Mucosa of rectum (tissue), 2 donors: ENCODE results near the gene PPP1R14C.

Source experiments
- H3K27ac ChIP-seq, 2 donors: one replicate each; pipeline ENCODE4 v1.7.0; 2013; ENCODE audit warnings: inconsistent platforms in 2 of 2, low read depth in 2 of 2, low read length in 2 of 2
- H3K27me3 ChIP-seq, 2 donors: one replicate each; pipeline ENCODE4 v1.7.0; 2013; ENCODE audit warnings: low read length in 2 of 2; ENCODE audit not compliant: control insufficient read depth in 2 of 2, insufficient read depth in 2 of 2
- H3K36me3 ChIP-seq, 2 donors: one replicate each; pipeline ENCODE4 v1.7.0; 2013; ENCODE audit warnings: low read length in 2 of 2; ENCODE audit not compliant: control insufficient read depth in 2 of 2, insufficient read depth in 2 of 2
- H3K4me1 ChIP-seq, 2 donors: one replicate each; pipeline ENCODE4 v1.7.0; 2013; ENCODE audit warnings: low read length in 2 of 2, mild to moderate bottlenecking in 1 of 2; ENCODE audit not compliant: control insufficient read depth in 2 of 2, insufficient read depth in 2 of 2
- H3K4me3 ChIP-seq, 2 donors: one replicate each; pipeline ENCODE4 v1.7.0; 2013; ENCODE audit warnings: low read length in 2 of 2
- H3K9ac ChIP-seq, 2 donors: one replicate each; pipeline ENCODE4 v1.7.0; 2013; ENCODE audit warnings: low read length in 2 of 2, low read depth in 1 of 2, mild to moderate bottlenecking in 1 of 2
- H3K9me3 ChIP-seq, 2 donors: one replicate each; pipeline ENCODE4 v1.7.0; 2013; ENCODE audit warnings: low read length in 2 of 2; ENCODE audit not compliant: control insufficient read depth in 2 of 2
- donor health status: healthy.
- donor health status: Normal muscosa, but diverticular disease.

Gene PPP1R14C

DNA sequence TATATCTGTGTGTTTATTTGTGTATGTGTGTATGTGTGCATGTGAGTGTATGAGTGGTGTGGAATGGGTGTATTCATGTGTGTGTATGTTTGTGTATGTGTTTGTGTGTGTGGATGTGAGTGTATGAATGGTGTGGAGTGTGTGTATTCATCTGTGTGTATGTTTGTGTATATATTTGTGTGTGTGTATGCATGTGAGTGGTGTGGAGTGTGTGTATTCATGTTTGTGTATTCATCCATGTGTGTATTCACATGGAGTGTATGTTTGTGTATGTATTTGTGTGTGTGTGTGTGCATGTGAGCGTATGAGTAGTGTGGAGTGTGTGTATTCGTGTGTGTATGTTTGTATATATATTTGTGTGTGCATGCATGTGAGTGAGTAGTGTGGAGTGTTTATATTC, 66.6 kb downstream of the PPP1R14C start:
- H3K36me3 ChIP-seq, result no peaks in the 10 kb centered on the region
- H3K27ac ChIP-seq, result no peak overlapping the region
- H3K27me3 ChIP-seq, result no peaks in the 10 kb centered on the region
- H3K4me3 ChIP-seq, result no peak overlapping the region
- peaks cover 0 to 10% of the 10 kb centered on the region in 2 donors for H3K4me1 ChIP-seq
- H3K9ac ChIP-seq, result no peak overlapping the region
- H3K9me3 ChIP-seq, result peaks cover 0 to 1% of the 10 kb centered on the region in 2 donors

DNA sequence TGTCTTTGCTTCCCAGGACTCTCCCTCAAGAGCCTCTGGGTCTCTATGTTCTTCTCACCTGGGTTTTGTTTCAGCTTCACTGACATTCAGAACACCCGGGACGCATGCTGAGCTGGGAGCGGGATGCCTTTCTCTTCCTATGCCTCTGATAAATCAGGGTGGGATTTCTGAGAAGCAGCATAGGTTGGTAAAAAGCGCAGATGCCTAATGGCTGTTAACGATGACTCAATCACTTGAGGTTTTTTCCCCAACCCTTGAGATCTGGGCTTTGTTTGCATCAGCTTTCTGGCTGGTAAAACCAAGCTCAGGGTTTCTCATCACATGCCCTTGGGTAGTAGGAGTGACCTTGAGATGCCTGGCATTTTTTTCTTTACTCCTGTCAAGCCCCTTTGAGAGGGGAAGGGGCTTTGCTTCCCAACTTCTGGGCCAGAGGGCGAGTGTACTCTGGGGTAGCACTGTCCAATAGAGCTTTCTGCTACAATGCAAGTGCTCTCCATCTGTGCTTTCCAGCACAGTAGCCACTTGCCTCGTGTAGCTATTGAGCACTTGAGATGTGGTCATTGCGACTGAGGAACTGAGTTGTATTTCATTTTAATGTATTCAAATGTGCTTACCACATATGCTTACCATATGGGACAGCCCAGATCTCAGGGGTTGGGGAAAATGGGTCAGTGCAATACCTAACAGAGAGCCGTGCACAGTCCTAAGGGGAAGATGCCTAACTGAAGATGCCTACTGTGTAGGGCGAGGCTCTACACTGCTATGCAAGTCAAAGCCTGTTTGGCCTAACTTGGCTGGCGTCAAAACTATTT, 69.1 kb downstream of the PPP1R14C start:
- H3K4me1 ChIP-seq, result peaks cover 0 to 4% of the 10 kb centered on the region in 2 donors
- H3K27me3 ChIP-seq, result no peaks in the 10 kb centered on the region
- peaks cover 0 to 1% of the 10 kb centered on the region in 2 donors for H3K9me3 ChIP-seq
- no peak overlapping the region for H3K4me3 ChIP-seq
- H3K36me3 ChIP-seq, result no peaks in the 10 kb centered on the region
- no peak overlapping the region for H3K9ac ChIP-seq
- no peak overlapping the region for H3K27ac ChIP-seq

DNA sequence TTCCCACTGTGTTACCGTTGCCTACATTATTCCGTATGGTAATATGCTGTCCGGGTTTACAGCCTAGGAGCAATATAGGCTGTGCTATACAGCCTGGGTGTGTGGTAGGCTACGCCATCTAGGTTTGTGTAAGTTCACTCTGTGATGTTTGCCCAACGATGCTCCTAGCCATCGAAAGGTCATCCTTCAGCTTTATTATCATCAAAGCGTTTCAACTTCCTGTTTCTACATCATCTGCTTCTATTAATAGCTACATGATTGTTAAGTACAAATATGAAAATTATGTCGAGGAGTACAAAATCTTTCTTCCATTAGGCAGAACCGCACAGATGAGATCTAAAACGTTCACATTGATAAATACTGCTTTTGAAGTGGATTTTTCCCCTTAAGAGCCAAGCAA, 69.9 kb downstream of the PPP1R14C start:
- Histone ChIP-seq H3K4me1 (peaks cover 0 to 4% of the 10 kb centered on the region in 2 donors), H3K9ac (no peak overlapping the region), H3K36me3 (no peaks in the 10 kb centered on the region), H3K4me3 (no peak overlapping the region), H3K27ac (peak overlapping the region in 1 of 2 donors; percentile 22), H3K9me3 (peaks cover 0 to 1% of the 10 kb centered on the region in 2 donors), H3K27me3 (no peaks in the 10 kb centered on the region)

DNA sequence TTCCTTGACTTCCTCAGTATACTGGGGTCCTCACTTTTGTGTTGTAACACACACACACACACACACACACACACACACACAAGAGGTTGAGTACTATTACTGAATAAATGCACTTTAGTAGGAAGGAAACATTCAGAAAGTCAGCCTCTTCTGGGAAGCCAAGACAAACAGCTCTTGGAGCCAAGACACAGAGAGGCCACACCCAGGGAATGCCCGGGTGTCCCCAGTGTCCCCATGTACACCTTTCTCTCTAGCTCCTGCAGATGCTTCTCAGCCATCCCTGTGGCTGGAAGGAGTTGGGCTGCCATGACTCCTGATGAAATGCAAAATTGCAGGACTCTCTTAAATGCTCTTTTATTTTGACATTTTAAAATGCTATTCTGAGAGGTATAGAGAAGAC, 70.5 kb downstream of the PPP1R14C start:
- Histone ChIP-seq H3K9ac (no peak overlapping the region), H3K4me1 (peaks cover 0 to 4% of the 10 kb centered on the region in 2 donors), H3K4me3 (no peak overlapping the region), H3K27me3 (no peaks in the 10 kb centered on the region), H3K9me3 (peaks cover 0 to 1% of the 10 kb centered on the region in 2 donors), H3K27ac (peak overlapping the region in 1 of 2 donors; percentile 22), H3K36me3 (no peaks in the 10 kb centered on the region)

DNA sequence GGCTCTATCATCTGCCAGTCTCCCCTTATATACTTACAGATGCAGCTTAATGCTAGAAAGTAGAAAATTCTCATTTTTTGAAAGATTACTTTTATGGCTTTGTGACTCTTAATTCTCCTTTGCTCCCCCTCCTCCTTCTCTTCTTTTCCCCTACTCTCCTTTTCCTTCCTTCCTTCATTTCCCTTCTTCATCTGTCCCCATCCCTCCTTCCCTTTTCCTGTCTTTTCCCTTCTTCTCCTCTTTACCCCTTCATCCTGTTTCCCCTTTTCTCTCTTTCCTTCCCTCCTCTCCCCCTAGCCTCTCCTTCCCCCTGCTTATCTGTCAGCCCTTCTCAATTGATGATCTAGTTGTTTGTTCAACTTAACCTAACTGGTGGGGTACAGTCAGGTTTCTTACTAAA, 71.5 kb downstream of the PPP1R14C start:
- Histone ChIP-seq H3K4me3 (no peak overlapping the region), H3K9me3 (peaks cover 0 to 1% of the 10 kb centered on the region in 2 donors), H3K9ac (no peak overlapping the region), H3K27ac (no peak overlapping the region), H3K36me3 (no peaks in the 10 kb centered on the region), H3K27me3 (no peaks in the 10 kb centered on the region), H3K4me1 (peaks cover 0 to 4% of the 10 kb centered on the region in 2 donors)

DNA sequence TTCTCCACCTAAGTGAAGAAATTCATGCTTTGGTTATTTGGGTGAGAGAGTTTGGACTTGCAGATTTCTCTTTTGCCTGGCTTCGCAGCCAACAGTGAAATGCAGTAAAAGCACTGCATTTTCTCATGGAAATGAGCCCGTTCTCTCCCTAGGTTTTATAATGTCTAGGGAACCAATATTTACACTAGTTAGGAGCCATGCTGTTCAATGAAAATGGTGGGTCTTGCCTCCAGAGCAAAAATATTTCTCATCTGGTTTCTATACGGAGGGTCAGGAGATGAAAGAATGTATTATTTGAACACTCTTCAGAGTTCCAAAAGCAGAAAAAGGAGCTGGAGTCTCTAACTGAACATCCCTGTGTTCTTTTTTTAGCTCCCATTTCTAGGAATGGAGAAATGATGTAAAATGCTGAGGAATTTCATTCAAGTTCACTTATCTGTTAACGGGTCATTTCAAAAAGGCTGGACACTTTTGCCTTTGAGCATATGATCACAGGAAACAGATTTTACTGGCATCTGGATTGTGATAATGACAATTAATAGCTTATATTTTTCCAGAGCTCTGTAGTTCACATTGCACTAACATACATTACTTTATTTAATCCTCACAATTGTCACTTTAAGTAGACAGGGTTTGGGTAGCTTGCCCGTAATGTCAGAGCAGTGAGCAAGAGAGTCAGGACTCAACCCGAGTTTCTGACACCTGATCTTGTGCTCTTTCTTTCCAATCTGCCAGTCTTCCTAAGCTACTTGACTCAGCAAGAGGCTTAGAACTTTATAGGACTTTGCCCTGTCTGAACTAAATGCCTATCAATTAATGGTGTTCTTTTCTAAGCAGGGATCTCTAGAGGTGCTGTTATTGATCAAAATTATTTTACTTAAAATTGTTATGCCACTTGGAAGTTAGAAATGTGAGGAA, 78.0 kb downstream of the PPP1R14C start:
- no peaks in the 10 kb centered on the region for H3K9me3 ChIP-seq
- no peaks in the 10 kb centered on the region for H3K4me1 ChIP-seq
- no peak overlapping the region for H3K27ac ChIP-seq
- no peaks in the 10 kb centered on the region for H3K36me3 ChIP-seq
- no peaks in the 10 kb centered on the region for H3K27me3 ChIP-seq
- no peak overlapping the region for H3K4me3 ChIP-seq
- no peak overlapping the region for H3K9ac ChIP-seq

DNA sequence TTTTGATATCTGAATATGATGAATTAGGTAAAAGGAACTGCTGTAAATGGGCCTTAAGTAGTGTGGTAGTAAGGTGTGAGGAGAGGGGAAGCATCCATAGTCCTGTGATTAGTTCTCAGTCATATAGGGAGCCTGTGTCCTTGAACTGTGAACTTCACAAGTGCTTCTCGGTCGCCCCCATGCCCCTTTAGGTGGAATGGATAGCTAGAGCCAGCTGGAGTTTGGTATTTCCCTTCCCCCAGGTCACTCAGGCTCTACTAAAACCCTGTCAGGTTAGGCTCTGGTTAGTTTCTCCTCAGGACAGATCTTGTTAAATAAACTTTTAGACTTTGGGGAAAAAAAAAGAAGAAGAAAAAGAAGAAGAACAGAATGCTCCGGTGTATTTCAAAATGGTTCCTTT, 82.0 kb downstream of the PPP1R14C start:
- Histone ChIP-seq H3K36me3 (no peaks in the 10 kb centered on the region), H3K4me3 (no peak overlapping the region), H3K4me1 (no peaks in the 10 kb centered on the region), H3K27me3 (no peaks in the 10 kb centered on the region), H3K9me3 (no peaks in the 10 kb centered on the region), H3K27ac (no peak overlapping the region), H3K9ac (no peak overlapping the region)

DNA sequence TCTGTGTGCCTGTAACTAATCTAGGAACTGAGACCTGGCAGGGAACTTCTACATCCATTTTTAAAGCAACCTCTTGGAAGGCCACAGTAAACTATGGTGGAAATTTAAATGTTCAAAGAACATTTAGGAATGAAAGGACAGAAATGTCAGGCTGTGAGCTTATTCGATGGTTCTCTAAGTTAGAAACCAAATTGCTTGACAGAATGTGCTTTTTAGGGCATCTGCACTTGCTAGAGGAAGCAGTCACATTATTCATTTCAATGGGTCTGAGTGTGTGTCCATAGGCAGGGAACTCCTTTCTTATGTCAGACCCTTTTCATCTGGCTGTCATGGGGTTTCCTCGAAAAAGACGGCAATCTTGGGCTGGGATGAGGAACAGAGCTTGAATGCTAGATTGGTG, 84.4 kb downstream of the PPP1R14C start:
- H3K9me3 ChIP-seq, result no peaks in the 10 kb centered on the region
- no peak overlapping the region for H3K9ac ChIP-seq
- H3K27ac ChIP-seq, result no peak overlapping the region
- H3K4me3 ChIP-seq, result no peak overlapping the region
- H3K27me3 ChIP-seq, result no peaks in the 10 kb centered on the region
- no peaks in the 10 kb centered on the region for H3K36me3 ChIP-seq
- no peaks in the 10 kb centered on the region for H3K4me1 ChIP-seq

DNA sequence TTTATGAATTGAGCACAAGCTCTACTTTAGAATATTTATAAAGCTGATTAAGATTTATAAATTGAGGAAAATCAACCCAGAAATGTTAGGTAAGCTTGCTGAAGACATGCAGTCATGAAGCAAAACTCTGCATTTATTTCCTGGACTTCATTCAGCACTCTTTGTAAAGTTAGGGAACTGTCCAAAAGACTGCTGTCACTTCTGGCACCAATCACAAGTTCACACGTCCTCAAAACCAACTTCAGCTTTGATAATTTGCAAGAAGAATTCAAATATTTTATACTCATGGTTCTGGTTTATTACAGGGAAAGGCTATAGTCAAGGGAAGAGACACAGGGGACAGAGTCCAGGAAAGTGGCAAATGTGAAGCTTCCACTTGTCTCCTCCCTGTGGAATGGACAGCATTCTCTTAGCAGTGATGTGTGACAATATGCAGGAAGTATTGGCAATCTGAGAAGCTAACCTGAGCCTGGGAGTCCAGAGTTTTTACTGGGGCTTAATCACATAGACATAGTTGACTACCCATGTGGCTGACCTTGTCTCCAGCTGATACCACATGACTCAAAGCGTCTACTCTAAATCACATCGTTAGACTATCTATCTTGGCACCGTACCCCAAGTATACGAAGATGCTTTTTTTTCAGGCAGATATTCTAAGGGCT, 85.4 kb downstream of the PPP1R14C start:
- H3K4me1 ChIP-seq, result no peaks in the 10 kb centered on the region
- H3K9ac ChIP-seq, result no peak overlapping the region
- no peaks in the 10 kb centered on the region for H3K27me3 ChIP-seq
- peak overlapping the region in 1 of 2 donors; percentile 38 for H3K27ac ChIP-seq
- H3K4me3 ChIP-seq, result no peak overlapping the region
- no peaks in the 10 kb centered on the region for H3K9me3 ChIP-seq
- no peaks in the 10 kb centered on the region for H3K36me3 ChIP-seq
